ENCODE results near the gene VEPH1. TPM values are rescaled to one million over a fixed set of nuclear protein-coding genes. Genes with fewer than 3 reads are reported as not detected.

Gene VEPH1
- total RNA-seq, 1 donor from 2014 or later: 8.8 TPM

DNA sequence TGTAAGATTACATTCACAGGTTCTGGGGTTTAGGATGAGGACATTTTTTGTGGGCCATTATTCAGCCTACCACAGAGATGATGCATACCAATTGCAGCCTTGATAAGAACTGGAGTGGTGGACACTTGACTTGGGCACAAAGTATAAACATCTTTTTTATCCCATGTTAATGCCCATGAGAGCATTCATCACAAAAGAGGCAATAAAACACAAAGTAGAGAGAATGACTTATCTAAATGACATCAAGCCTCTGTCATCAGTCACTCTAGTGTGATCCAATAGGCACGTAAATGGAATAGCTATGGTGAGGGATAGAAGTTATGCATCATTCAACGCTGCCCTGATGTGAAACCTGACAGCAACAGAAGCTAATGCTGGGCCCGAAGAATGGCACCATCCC, 25.8 kb downstream of the VEPH1 start:
- Mint-ChIP-seq H3K27ac (ENCODE audit: unreplicated experiment) (no peak overlapping the region), H3K4me1 (no peaks in the 10 kb centered on the region), H3K36me3 (ENCODE audit: low read depth) (peaks cover under 1% of the 10 kb centered on the region), H3K27me3 (ENCODE audit: low read depth) (no peaks in the 10 kb centered on the region), H3K4me3 (no peak overlapping the region), H3K9me3 (peaks cover 4% of the 10 kb centered on the region)
- TF ChIP-seq, protein P1, sequence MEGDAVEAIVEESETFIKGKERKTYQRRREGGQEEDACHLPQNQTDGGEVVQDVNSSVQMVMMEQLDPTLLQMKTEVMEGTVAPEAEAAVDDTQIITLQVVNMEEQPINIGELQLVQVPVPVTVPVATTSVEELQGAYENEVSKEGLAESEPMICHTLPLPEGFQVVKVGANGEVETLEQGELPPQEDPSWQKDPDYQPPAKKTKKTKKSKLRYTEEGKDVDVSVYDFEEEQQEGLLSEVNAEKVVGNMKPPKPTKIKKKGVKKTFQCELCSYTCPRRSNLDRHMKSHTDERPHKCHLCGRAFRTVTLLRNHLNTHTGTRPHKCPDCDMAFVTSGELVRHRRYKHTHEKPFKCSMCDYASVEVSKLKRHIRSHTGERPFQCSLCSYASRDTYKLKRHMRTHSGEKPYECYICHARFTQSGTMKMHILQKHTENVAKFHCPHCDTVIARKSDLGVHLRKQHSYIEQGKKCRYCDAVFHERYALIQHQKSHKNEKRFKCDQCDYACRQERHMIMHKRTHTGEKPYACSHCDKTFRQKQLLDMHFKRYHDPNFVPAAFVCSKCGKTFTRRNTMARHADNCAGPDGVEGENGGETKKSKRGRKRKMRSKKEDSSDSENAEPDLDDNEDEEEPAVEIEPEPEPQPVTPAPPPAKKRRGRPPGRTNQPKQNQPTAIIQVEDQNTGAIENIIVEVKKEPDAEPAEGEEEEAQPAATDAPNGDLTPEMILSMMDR (conservative IDR thresholded peaks at IDR 0.05): no peak
- no peak for DNase-seq (ENCODE audit: low read depth, low spot score)

DNA sequence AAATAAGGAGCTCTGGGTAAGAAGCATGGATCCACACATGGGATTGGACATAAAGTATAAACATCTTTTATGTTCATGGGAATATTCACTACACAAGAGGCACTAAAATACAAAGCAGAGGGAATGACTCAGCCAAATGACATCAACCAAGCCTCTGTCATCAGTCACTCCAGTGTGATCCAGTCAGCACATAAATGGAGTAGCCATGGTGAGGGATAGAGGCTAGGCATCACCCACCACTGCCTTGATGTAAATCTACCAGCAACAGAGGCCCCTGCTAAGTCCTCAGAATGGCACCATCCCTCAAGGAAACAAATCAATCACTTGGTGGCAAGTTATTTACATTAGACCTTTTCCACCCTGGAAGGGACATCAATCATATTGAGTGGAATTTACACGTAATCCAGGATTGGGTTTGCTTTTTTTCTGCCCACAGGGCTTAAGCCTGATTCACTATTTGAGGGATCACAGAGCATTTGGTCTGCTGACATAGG, 27.2 kb downstream of the VEPH1 start:
- no peak overlapping the region for H3K27ac Mint-ChIP-seq (ENCODE audit: unreplicated experiment)
- no peaks in the 10 kb centered on the region for H3K27me3 Mint-ChIP-seq (ENCODE audit: low read depth)
- H3K36me3 Mint-ChIP-seq (ENCODE audit: low read depth): no peaks in the 10 kb centered on the region
- no peaks in the 10 kb centered on the region for H3K4me1 Mint-ChIP-seq
- peaks cover 2% of the 10 kb centered on the region for H3K9me3 Mint-ChIP-seq
- no peak overlapping the region for H3K4me3 Mint-ChIP-seq
- TF ChIP-seq, protein P1 (conservative IDR thresholded peaks at IDR 0.05): no peak
- no peak for DNase-seq (ENCODE audit: low read depth, low spot score)

DNA sequence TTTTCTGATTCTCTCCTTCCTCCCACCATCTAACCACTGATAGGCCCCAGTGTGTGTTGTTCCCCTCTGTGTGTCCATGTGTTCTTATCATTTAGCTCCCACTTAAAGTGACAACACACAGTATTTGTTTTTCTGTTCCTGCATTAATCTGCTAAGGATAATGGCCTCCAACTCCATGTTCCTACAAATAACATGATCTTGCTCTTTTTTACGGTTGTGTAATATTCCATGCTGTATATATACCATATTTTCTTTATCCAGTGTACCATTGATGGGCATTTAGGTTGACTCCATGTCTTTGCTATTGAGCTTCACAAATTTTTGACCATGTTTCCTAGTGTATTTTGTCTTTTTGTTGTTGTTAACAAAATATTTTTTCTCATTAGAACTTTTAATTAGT, 30.6 kb downstream of the VEPH1 start:
- TF ChIP-seq, protein P1 (conservative IDR thresholded peaks at IDR 0.05): no peak
- Mint-ChIP-seq H3K27me3 (ENCODE audit: low read depth) (no peaks in the 10 kb centered on the region), H3K4me3 (no peak overlapping the region), H3K4me1 (no peaks in the 10 kb centered on the region), H3K27ac (ENCODE audit: unreplicated experiment) (no peak overlapping the region), H3K36me3 (ENCODE audit: low read depth) (no peaks in the 10 kb centered on the region), H3K9me3 (no peaks in the 10 kb centered on the region)
- DNase-seq (ENCODE audit: low read depth, low spot score): no peak

DNA sequence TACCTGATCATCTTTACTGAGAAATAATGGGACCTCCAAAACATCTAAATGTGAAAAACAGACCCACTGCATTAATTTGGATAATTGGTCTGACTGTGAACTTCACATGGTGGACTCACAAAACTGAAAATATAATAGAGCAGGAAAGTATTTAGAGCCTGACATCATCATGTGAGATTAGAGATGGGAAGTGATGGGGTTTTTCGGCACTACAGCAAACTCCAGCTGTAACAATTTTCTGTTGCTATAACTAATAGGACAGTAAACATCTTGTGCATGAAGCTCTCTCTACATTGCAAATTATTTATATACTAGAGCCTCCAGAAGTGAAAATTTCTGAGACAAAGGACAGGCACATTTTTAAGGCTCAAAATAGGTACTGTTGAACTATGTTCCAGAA, 32.2 kb downstream of the VEPH1 start:
- no peaks in the 10 kb centered on the region for H3K27me3 Mint-ChIP-seq (ENCODE audit: low read depth)
- TF ChIP-seq, protein P1 (conservative IDR thresholded peaks at IDR 0.05): no peak
- H3K36me3 Mint-ChIP-seq (ENCODE audit: low read depth): peaks cover 3% of the 10 kb centered on the region
- H3K4me1 Mint-ChIP-seq: no peaks in the 10 kb centered on the region
- no peak overlapping the region for H3K4me3 Mint-ChIP-seq
- no peaks in the 10 kb centered on the region for H3K9me3 Mint-ChIP-seq
- DNase-seq (ENCODE audit: low read depth, low spot score): no peak
- no peak overlapping the region for H3K27ac Mint-ChIP-seq (ENCODE audit: unreplicated experiment)

DNA sequence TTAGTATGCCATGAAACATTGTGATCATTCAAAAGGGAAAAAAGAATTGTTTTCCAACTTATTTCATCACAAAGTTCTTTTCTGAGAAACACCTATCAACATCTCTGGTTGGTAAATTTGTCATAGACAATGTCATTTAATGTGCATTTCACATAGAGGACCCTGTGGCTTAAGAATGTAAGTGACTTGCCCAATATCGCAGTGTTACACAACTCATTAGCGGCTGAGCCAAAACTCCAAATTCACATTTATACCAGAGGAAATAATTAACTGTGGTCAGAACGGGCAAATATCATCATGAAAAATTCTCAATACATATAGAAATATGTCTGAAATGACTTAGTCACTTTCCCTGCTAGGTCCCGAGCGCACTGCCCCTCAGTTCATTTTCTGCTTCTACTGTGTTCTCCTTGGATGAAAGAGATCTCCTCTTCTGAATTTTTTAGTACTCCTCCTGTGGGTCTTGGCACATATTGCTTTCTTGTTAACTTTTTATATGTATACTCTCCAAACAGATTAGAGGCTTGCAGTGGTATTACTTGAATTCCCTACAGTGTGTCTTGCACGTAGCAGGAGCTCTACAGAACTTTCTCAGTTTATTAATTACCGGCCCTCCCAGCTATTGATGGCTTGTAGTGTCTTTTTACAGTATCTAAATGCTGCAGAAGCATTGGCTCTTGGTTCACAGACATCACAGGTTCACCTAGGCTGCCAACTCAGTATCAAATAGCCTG, 33.5 kb downstream of the VEPH1 start:
- TF ChIP-seq, protein P1 (conservative IDR thresholded peaks at IDR 0.05): no peak
- peaks cover 3% of the 10 kb centered on the region for H3K36me3 Mint-ChIP-seq (ENCODE audit: low read depth)
- no peaks in the 10 kb centered on the region for H3K27me3 Mint-ChIP-seq (ENCODE audit: low read depth)
- H3K4me1 Mint-ChIP-seq: no peaks in the 10 kb centered on the region
- DNase-seq (ENCODE audit: low read depth, low spot score): no peak
- H3K27ac Mint-ChIP-seq (ENCODE audit: unreplicated experiment): no peak overlapping the region
- H3K9me3 Mint-ChIP-seq: no peaks in the 10 kb centered on the region
- no peak overlapping the region for H3K4me3 Mint-ChIP-seq
